SU-DHL-6 (cell line): Measurements from ENCODE around the gene C2CD2.

Experiments used
- H2AFZ ChIP-seq: fragments of 200-600 bp; sonication (generic); 2 replicates; pipeline ENCODE4 v1.6.1; 2014; ENCODE audit warnings: low read depth, mild to moderate bottlenecking, moderate library complexity, mixed read lengths, antibody characterized with exemption, low read length; ENCODE audit not compliant: severe bottlenecking
- H3F3A ChIP-seq: fragments of 200-600 bp; shearing (Covaris generic); 2 replicates; pipeline ENCODE4 v1.6.0; 2016; ENCODE audit warnings: antibody characterized with exemption, mild to moderate bottlenecking; ENCODE audit not compliant: insufficient read depth
- H3K27ac ChIP-seq: fragments of 200-600 bp; sonication (generic); 2 replicates; pipeline ENCODE4 v1.5.1; 2016; ENCODE audit warnings: low read depth, mild to moderate bottlenecking, low read length, moderate library complexity, mixed read lengths
- H3K27me3 ChIP-seq: fragments of 200-600 bp; sonication (generic), shearing (Covaris generic); 2 replicates; pipeline ENCODE4 v1.6.0; 2014; ENCODE audit warnings: mild to moderate bottlenecking, low read length
- H3K36me3 ChIP-seq: fragments of 200-600 bp; sonication (generic); 2 replicates; pipeline ENCODE4 v1.6.1; 2014; ENCODE audit warnings: mild to moderate bottlenecking, low read length, mixed read lengths
- H3K4me2 ChIP-seq: fragments of 300-600, 200-600 bp; shearing (Covaris generic), sonication (generic); 2 replicates; pipeline ENCODE4 v1.6.0; 2014; ENCODE audit warnings: low read length, low read depth, mild to moderate bottlenecking; ENCODE audit not compliant: poor library complexity, severe bottlenecking
- H3K4me3 ChIP-seq: fragments of 200-600 bp; sonication (generic); 2 replicates; pipeline ENCODE4 v1.5.1; 2014; ENCODE audit warnings: antibody characterized with exemption, low read length, mild to moderate bottlenecking, mixed read lengths; ENCODE audit not compliant: insufficient read depth, poor library complexity, severe bottlenecking
- H3K79me2 ChIP-seq: fragments of 200-600 bp; sonication (generic); 2 replicates; pipeline ENCODE4 v1.6.1; 2014; ENCODE audit warnings: mild to moderate bottlenecking, low read length, moderate library complexity; ENCODE audit not compliant: insufficient read depth
- H3K9ac ChIP-seq: fragments of 200-600 bp; sonication (generic); 2 replicates; pipeline ENCODE4 v1.7.0; 2014; ENCODE audit warnings: mild to moderate bottlenecking, low read length
- H3K9me2 ChIP-seq: fragments of 200-600 bp; sonication (generic); replicated peaks from 2 replicates; pipeline ENCODE4 v1.6.1; 2014; ENCODE audit warnings: low read length; ENCODE audit not compliant: insufficient read depth
- H3K9me3 ChIP-seq: fragments of 200-600 bp; sonication (generic); 2 replicates; pipeline ENCODE4 v1.6.1; 2014; ENCODE audit warnings: low read length, mixed read lengths; ENCODE audit not compliant: insufficient read depth
- H4K20me1 ChIP-seq: fragments of 200-600 bp; sonication (generic); 2 replicates; pipeline ENCODE4 v1.6.1; 2014; ENCODE audit warnings: low read depth, mild to moderate bottlenecking, antibody characterized with exemption, low read length, moderate library complexity, mixed read lengths
- EZH2phosphoT487 ChIP-seq: fragments of 200-600 bp; sonication (generic), shearing (Covaris generic); conservative IDR thresholded peaks from 2 replicates; pipeline ENCODE4 v1.6.1; 2018; ENCODE audit warnings: mild to moderate bottlenecking, antibody characterized with exemption, low read length, moderate library complexity, mixed read lengths
- TF ChIP-seq, protein P1 (sequence below): fragments of 200-600 bp; sonication (generic); IDR thresholded peaks from one replicate; pipeline ENCODE4 v1.5.1; 2017; ENCODE audit warnings: antibody characterized with exemption, mild to moderate bottlenecking, low read length, moderate library complexity; ENCODE audit not compliant: insufficient read depth, poor library complexity, severe bottlenecking

C2CD2 gene

DNA sequence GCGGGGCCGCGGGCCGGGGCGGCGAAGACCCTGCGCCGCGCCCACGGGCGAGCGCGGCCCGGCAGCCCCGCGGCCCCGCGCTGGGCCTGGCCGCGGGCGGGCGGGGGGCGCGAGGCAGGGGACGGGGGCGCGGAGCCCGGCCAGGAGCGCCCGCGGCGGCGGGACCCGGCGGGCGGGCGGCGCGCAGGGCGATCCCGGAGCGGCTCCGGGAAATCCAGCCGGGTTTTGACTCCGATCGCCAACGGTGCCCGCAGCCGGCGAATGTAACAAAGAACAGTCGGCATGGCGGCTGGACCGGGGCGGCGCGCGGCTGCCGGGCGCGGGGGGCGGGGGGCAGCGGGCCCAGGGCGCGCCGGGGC lies 75.0 kb downstream of the C2CD2 start:
- H4K20me1 ChIP-seq, result no peaks in the 10 kb centered on the region
- no peaks in the 10 kb centered on the region for H3K27me3 ChIP-seq
- peak overlapping the region; percentile 88 for H3K4me3 ChIP-seq
- TF ChIP-seq, protein P1, sequence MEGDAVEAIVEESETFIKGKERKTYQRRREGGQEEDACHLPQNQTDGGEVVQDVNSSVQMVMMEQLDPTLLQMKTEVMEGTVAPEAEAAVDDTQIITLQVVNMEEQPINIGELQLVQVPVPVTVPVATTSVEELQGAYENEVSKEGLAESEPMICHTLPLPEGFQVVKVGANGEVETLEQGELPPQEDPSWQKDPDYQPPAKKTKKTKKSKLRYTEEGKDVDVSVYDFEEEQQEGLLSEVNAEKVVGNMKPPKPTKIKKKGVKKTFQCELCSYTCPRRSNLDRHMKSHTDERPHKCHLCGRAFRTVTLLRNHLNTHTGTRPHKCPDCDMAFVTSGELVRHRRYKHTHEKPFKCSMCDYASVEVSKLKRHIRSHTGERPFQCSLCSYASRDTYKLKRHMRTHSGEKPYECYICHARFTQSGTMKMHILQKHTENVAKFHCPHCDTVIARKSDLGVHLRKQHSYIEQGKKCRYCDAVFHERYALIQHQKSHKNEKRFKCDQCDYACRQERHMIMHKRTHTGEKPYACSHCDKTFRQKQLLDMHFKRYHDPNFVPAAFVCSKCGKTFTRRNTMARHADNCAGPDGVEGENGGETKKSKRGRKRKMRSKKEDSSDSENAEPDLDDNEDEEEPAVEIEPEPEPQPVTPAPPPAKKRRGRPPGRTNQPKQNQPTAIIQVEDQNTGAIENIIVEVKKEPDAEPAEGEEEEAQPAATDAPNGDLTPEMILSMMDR, result no peak
- no peak for TF ChIP-seq EZH2phosphoT487
- H3K9ac ChIP-seq, result peak overlapping the region; percentile 89
- H3K4me2 ChIP-seq, result no peak overlapping the region
- no peaks in the 10 kb centered on the region for H3K9me2 ChIP-seq
- peak overlapping the region; percentile 97 for H3K27ac ChIP-seq
- no peaks in the 10 kb centered on the region for H3K36me3 ChIP-seq
- H3K79me2 ChIP-seq, result peaks cover 21% of the 10 kb centered on the region; the same call in 1 of the 2 replicates
- no peaks in the 10 kb centered on the region for H3K9me3 ChIP-seq
- H3F3A ChIP-seq, result peaks cover 58% of the 10 kb centered on the region
- H2AFZ ChIP-seq, result no peak overlapping the region

- Histone ChIP-seq H3K9me3 (no peaks in the 10 kb centered on the region), H3K9ac (peak overlapping the region; percentile 89), H3K4me3 (peak overlapping the region; percentile 88), H2AFZ (no peak overlapping the region), H3K4me2 (peak overlapping the region; percentile 89), H3K79me2 (peaks cover 25% of the 10 kb centered on the region; the same call in 1 of the 2 replicates), H3K9me2 (no peaks in the 10 kb centered on the region), H3K27ac (peak overlapping the region; percentile 97), H3K27me3 (no peaks in the 10 kb centered on the region), H3F3A (peaks cover 65% of the 10 kb centered on the region), H4K20me1 (no peaks in the 10 kb centered on the region), H3K36me3 (no peaks in the 10 kb centered on the region)
- TF ChIP-seq, protein P1, result no peak
- no peak for TF ChIP-seq EZH2phosphoT487
Observed at GRCh38 chr21:41877901-41878830, 75.7 kb downstream of the C2CD2 start.

- H3K4me3 ChIP-seq, result peak overlapping the region; percentile 88
- peak overlapping the region; percentile 97 for H3K27ac ChIP-seq
- H3K4me2 ChIP-seq, result peak overlapping the region; percentile 89
- no peak overlapping the region for H2AFZ ChIP-seq
- peak overlapping the region; percentile 89 for H3K9ac ChIP-seq
- no peaks in the 10 kb centered on the region for H3K9me3 ChIP-seq
- no peaks in the 10 kb centered on the region for H4K20me1 ChIP-seq
- no peak for TF ChIP-seq EZH2phosphoT487
- TF ChIP-seq, protein P1, result no peak
- H3F3A ChIP-seq, result peaks cover 76% of the 10 kb centered on the region
- H3K79me2 ChIP-seq, result peaks cover 26% of the 10 kb centered on the region; the same call in 1 of the 2 replicates
- H3K27me3 ChIP-seq, result no peaks in the 10 kb centered on the region
- H3K36me3 ChIP-seq, result no peaks in the 10 kb centered on the region
- no peaks in the 10 kb centered on the region for H3K9me2 ChIP-seq
Observed at GRCh38 chr21:41876928-41877652, 76.7 kb downstream of the C2CD2 start.
